CD8-positive, alpha-beta memory T cell (primary cell): ENCODE results near the gene GATA1. TPM values are rescaled to one million over a fixed set of nuclear protein-coding genes. Genes with fewer than 3 reads are reported as not detected.

ENCODE experiments used
- CTCF ChIA-PET: fragments of 350-600 bp; sonication (Branson Sonifier 250); formaldehyde crosslinking; loops from one replicate; lab custom pipeline; 2021; ENCODE audit warnings: antibody characterized with exemption; lab: Charles Lee
- POLR2A ChIA-PET: fragments of 350-600 bp; sonication (Branson Sonifier 250); formaldehyde crosslinking; loops from one replicate; lab custom pipeline; 2021; ENCODE audit warnings: antibody characterized with exemption; lab: Charles Lee
- DNase-seq, 5 donors: peaks; one replicate each; pipeline versions ENCODE4 v3.0.0 to v3.0.0-alpha.2; 2020 to 2022; ENCODE audit warnings: mixed read lengths in 1 of 5
- H3K27ac ChIP-seq: one replicate; pipeline ENCODE4 v1.7.0; 2013; ENCODE audit warnings: low read depth, mild to moderate bottlenecking, low read length, moderate library complexity
- H3K27me3 ChIP-seq: 2 replicates; pipeline ENCODE4 v1.7.0; 2013; ENCODE audit warnings: low read length, mild to moderate bottlenecking; ENCODE audit not compliant: insufficient read depth, poor library complexity, severe bottlenecking
- H3K36me3 ChIP-seq: 2 replicates; pipeline ENCODE4 v1.7.0; 2013; ENCODE audit warnings: mild to moderate bottlenecking, low read length, moderate library complexity; ENCODE audit not compliant: insufficient read depth
- H3K4me1 ChIP-seq: 2 replicates; pipeline ENCODE4 v1.7.0; 2013; ENCODE audit warnings: mild to moderate bottlenecking, low read length, moderate library complexity; ENCODE audit not compliant: insufficient read depth
- H3K4me3 ChIP-seq: 2 replicates; pipeline ENCODE4 v1.7.0; 2013; ENCODE audit warnings: mild to moderate bottlenecking, low read length
- H3K9me3 ChIP-seq: 2 replicates; pipeline ENCODE4 v1.7.0; 2013; ENCODE audit warnings: mild to moderate bottlenecking, low read length
- H3K27ac Mint-ChIP-seq, 8 donors: one replicate each; pipeline ENCODE4 v1.8.0; 2020 to 2021; ENCODE audit warnings: mixed read lengths in 8 of 8, mild to moderate bottlenecking in 6 of 8, inconsistent platforms in 3 of 8, moderate library complexity in 3 of 8
- H3K27me3 Mint-ChIP-seq, 2 donors: one replicate each; pipeline ENCODE4 v1.8.0; 2020 to 2021; ENCODE audit warnings: mixed read lengths in 2 of 2, mild to moderate bottlenecking in 1 of 2, moderate library complexity in 1 of 2
- H3K36me3 Mint-ChIP-seq, 3 donors: one replicate each; pipeline ENCODE4 v1.8.0; 2020 to 2021; ENCODE audit warnings: mixed read lengths in 3 of 3, inconsistent platforms in 1 of 3, mild to moderate bottlenecking in 1 of 3
- H3K4me1 Mint-ChIP-seq, 3 donors: one replicate each; pipeline ENCODE4 v1.8.0; 2020 to 2021; ENCODE audit warnings: mixed read lengths in 3 of 3, inconsistent platforms in 1 of 3, mild to moderate bottlenecking in 1 of 3
- H3K4me3 Mint-ChIP-seq, 7 donors: one replicate each; pipeline ENCODE4 v1.8.0; 2020 to 2021; ENCODE audit warnings: mixed read lengths in 7 of 7, mild to moderate bottlenecking in 6 of 7, moderate library complexity in 4 of 7, inconsistent platforms in 2 of 7
- H3K9me3 Mint-ChIP-seq, 5 donors: one replicate each; pipeline ENCODE4 v1.8.0; 2020 to 2022; ENCODE audit warnings: mixed read lengths in 5 of 5, mild to moderate bottlenecking in 3 of 5, moderate library complexity in 2 of 5, inconsistent platforms in 1 of 5
- polyA plus RNA-seq: library from polyadenylated mRNA; unstranded; fragments of 300-500 nt; fragmentation: Illumina TruSeq; gene quantifications from one replicate; pipeline ENCODE4 v1.2.3, GENCODE V29; 2021
- total RNA-seq, 2 experiments: library from RNA; stranded (reverse); gene quantifications; one replicate each; pipeline ENCODE4 v1.2.3, GENCODE V29; 2021

Gene GATA1
- total and polyA plus RNA-seq, 3 experiments from 2014 or later, result not detected

DNA sequence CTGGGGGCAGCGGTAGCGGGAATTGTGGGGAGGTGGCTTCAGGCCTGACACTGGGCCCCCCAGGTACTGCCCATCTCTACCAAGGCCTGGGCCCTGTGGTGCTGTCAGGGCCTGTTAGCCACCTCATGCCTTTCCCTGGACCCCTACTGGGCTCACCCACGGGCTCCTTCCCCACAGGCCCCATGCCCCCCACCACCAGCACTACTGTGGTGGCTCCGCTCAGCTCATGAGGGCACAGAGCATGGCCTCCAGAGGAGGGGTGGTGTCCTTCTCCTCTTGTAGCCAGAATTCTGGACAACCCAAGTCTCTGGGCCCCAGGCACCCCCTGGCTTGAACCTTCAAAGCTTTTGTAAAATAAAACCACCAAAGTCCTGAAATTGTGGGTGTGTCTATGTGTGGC, 7.5 kb downstream of the GATA1 start:
- Histone ChIP-seq H3K27ac (no peak overlapping the region), H3K27me3 (no peaks in the 10 kb centered on the region), H3K4me3 (no peak overlapping the region), H3K36me3 (no peaks in the 10 kb centered on the region), H3K9me3 (no peaks in the 10 kb centered on the region), H3K4me1 (no peaks in the 10 kb centered on the region)
- H3K27ac Mint-ChIP-seq, result no peak overlapping the region
- POLR2A ChIA-PET, result no interaction called here
- peaks cover 0 to 11% of the 10 kb centered on the region in 2 donors for H3K27me3 Mint-ChIP-seq
- peaks cover 6 to 9% (median 7%) of the 10 kb centered on the region in 3 donors for H3K4me1 Mint-ChIP-seq
- DNase-seq, result no peak
- H3K36me3 Mint-ChIP-seq, result no peaks in the 10 kb centered on the region
- no peaks in the 10 kb centered on the region for H3K9me3 Mint-ChIP-seq
- no peak overlapping the region for H3K4me3 Mint-ChIP-seq
- CTCF ChIA-PET, result no interaction called here

DNA sequence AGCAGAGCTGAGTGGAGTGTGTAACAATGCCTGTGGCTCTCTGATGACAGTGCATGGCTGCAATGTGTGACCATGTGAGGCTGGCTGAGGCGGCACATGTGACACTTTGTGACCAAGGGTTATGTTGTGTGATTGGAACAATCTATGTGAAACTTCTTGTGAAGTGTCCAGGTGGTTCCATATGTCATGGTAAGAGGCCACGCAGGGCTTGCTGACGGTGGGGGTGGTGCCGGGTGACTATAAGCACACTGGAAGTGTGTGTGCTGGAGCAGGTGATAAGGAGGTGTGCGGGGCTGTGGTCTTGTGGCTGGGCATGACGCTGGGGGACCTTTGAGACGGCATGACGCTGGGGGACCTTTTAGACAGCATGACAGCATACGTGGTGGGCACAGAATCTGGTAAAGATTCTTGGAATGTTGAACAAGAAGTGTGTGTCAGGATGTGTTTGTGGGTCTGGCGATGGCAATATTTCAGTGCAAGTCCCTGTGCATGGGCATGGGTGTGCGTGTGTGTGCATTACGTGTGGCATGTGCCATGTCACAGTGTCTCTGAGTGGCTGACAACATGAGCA, 8.0 kb downstream of the GATA1 start:
- ChIA-PET POLR2A (no interaction called here), CTCF (no interaction called here)
- peak in 1 of 5 donors; percentile 58 for DNase-seq
- Histone ChIP-seq H3K9me3 (no peaks in the 10 kb centered on the region), H3K27ac (no peak overlapping the region), H3K4me1 (no peaks in the 10 kb centered on the region), H3K4me3 (no peak overlapping the region), H3K27me3 (no peaks in the 10 kb centered on the region), H3K36me3 (no peaks in the 10 kb centered on the region)
- H3K36me3 Mint-ChIP-seq, result no peaks in the 10 kb centered on the region
- H3K4me1 Mint-ChIP-seq, result peaks cover 3 to 6% (median 5%) of the 10 kb centered on the region in 3 donors
- H3K27me3 Mint-ChIP-seq, result peaks cover 0 to 11% of the 10 kb centered on the region in 2 donors
- no peak overlapping the region for H3K27ac Mint-ChIP-seq
- no peak overlapping the region for H3K4me3 Mint-ChIP-seq
- H3K9me3 Mint-ChIP-seq, result no peaks in the 10 kb centered on the region

DNA sequence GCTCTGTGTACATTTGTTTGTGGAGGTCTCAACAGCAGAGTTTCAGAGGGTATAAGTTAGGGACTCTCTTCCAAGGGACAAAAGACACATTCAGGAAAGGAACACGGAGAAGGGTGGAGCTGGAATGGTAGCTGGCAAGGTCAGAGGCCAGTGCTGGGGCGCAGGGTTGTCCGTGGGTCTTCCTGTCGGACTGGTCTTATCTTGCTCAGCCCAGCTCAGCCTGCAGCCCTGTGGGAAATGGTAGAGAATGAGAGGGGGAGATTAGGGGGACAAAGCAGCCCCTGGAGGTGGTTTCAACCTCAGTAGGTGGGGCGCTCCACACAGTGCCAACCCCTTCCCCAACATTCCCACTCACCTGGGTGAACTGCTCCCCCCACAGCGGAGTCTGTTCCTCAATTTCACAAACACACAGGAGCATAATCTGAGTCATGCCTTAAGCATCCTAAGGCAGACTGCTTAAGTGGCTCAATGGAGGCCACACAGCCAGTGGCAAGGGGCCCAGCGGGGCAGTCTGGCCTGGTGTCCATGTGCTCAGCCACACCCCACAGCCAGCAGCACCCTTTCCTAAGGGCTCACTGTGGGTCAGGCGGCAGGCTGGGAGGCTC, 8.6 kb downstream of the GATA1 start:
- Histone ChIP-seq H3K9me3 (no peaks in the 10 kb centered on the region), H3K4me1 (no peaks in the 10 kb centered on the region), H3K27ac (no peak overlapping the region), H3K36me3 (no peaks in the 10 kb centered on the region), H3K27me3 (no peaks in the 10 kb centered on the region), H3K4me3 (no peak overlapping the region)
- ChIA-PET POLR2A (no interaction called here), CTCF (no interaction called here)
- no peak overlapping the region for H3K4me3 Mint-ChIP-seq
- H3K27ac Mint-ChIP-seq, result no peak overlapping the region
- DNase-seq, result no peak
- peaks cover 0 to 10% of the 10 kb centered on the region in 2 donors for H3K27me3 Mint-ChIP-seq
- peaks cover 0 to under 1% (median 0%) of the 10 kb centered on the region in 3 donors for H3K4me1 Mint-ChIP-seq
- no peaks in the 10 kb centered on the region for H3K9me3 Mint-ChIP-seq
- no peaks in the 10 kb centered on the region for H3K36me3 Mint-ChIP-seq

DNA sequence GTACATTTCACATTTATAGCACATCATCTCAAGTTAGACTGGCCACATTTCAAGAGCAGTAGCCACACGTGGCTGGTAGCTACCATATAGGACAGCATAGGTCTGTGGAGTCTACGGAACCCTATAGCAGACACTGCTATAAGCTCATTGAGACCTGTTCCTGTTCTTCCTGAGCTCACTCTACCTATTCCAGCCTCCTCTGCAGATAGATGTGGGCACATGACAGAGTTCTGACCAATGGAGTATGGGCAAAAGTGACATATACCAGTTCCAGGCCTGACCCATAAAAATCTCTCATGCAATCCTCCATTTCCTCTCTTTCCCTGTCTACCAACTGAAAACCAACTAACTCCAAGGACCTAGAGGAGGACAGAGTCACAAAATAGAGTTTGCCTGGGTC, 11.9 kb downstream of the GATA1 start:
- peaks cover 10 to 23% (median 13%) of the 10 kb centered on the region in 3 donors for H3K4me1 Mint-ChIP-seq
- peak overlapping the region in 1 of 7 donors; percentile 25 for H3K4me3 Mint-ChIP-seq
- no peaks in the 10 kb centered on the region for H3K27me3 ChIP-seq
- peaks cover 0 to 8% (median 0%) of the 10 kb centered on the region in 3 donors for H3K36me3 Mint-ChIP-seq
- DNase-seq, result no peak
- H3K27me3 Mint-ChIP-seq, result peaks cover 0 to 9% of the 10 kb centered on the region in 2 donors
- ChIA-PET POLR2A (interaction anchor here (0.7 kb wide), 1 partner anchor 10 kb away, joined by 3 read pairs; no protein-coding TSS in a partner anchor), CTCF (no interaction called here)
- H3K9me3 ChIP-seq, result no peaks in the 10 kb centered on the region
- H3K27ac ChIP-seq, result no peak overlapping the region
- no peaks in the 10 kb centered on the region for H3K36me3 ChIP-seq
- no peak overlapping the region for H3K4me3 ChIP-seq
- H3K9me3 Mint-ChIP-seq, result no peaks in the 10 kb centered on the region
- H3K4me1 ChIP-seq, result peaks cover 5% of the 10 kb centered on the region
- no peak overlapping the region for H3K27ac Mint-ChIP-seq

DNA sequence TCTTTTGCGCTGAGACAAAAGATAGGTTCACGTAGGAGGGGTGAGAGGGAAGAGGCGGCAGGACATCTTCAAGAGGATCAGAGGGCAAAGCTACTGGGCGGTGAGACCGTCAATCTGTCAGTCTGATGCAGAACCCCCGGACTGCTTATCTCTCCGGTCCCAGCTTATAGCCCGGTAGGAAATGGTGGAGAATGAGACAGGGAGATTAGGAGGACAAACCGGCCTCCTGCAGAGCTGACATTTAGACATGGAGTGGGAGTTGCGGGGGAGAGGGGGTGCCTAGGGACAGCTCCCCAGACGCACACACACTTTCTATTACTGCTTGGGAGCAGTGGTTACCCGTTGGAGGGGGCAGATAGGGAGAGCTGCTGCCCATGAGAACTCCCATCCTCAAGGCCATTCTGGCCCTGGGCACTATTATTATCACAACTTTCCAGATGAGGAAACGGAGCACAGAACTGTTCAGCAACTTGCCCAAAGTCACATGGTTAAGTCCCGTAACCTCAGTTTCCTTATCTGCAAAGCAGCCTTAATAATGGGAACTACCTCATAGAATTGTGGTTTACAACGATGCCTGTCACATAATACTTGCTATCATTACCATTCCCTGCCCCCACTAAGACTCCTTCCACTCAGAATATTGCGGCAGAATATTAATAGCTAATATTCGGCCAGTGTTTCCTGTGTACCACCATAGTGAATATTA, 14.3 kb downstream of the GATA1 start:
- POLR2A ChIA-PET, result interaction anchor here (0.6 to 1.9 kb wide), 7 partner anchors 63 to 124 kb away, joined by 3 to 9 read pairs (median 4); partner anchors contain the start of genes PQBP1, SUV39H1 and TIMM17B
- peaks cover 13 to 23% (median 15%) of the 10 kb centered on the region in 3 donors for H3K4me1 Mint-ChIP-seq
- Histone ChIP-seq H3K9me3 (no peaks in the 10 kb centered on the region), H3K4me1 (peaks cover 5% of the 10 kb centered on the region), H3K4me3 (peak overlapping the region; percentile 87), H3K27me3 (no peaks in the 10 kb centered on the region), H3K36me3 (no peaks in the 10 kb centered on the region), H3K27ac (peak overlapping the region; percentile 95)
- H3K4me3 Mint-ChIP-seq, result peak overlapping the region; percentile 91 to 98 (median 95)
- H3K27me3 Mint-ChIP-seq, result peaks cover 0 to 7% of the 10 kb centered on the region in 2 donors
- H3K9me3 Mint-ChIP-seq, result no peaks in the 10 kb centered on the region
- DNase-seq, result no peak
- peaks cover 0 to 27% (median 0%) of the 10 kb centered on the region in 3 donors for H3K36me3 Mint-ChIP-seq
- H3K27ac Mint-ChIP-seq, result peak overlapping the region; percentile 92 to 100 (median 99)
- CTCF ChIA-PET, result interaction anchor here (0.9 to 1.8 kb wide), 3 partner anchors 63 to 152 kb away, joined by 3 to 6 read pairs (median 5); partner anchors contain the start of genes PQBP1 and TIMM17B

DNA sequence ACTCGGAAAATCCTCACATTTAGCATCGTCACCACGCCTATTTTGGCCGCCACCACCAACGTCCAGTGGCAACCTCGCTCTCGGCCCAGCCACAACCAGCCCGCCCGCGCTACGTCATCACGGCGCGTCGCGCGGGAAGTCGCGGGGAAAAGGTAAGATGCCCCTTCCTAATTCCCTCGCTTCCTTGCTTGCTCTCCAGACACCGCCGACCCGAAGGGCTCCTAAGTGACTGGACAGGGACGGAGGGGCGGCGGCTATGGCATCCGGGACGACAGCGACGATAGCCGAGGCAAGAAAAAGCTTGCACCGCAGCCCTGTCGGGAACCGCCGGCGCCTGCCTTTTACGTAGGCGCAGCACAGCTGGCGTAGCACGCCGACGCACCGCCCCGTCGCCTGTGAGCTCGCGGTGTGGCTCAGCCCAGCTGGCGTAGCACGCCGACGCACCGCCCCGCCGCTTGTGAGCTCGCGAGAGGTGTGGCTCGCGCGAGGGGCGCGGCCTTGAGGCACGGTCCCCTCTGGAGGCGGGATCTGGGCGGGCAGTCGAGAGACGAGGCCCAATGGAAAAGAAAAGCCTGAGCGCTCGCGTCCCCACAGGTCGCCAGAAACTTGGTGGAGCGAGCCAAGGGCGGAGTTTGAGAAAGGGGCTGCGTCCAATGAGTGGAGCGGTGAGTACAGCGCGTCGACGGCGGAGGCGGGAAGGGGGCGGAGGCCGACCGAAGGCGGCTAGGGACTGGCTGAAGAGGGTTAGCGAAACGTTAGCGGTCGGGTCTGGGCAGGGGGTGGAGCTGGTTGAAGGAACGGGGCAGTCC, 15.1 kb downstream of the GATA1 start, which contains the start of gene HDAC6:
Gene HDAC6 (plus strand): TSS at position 788 of the 809 bp plus-strand sequence. CDS start 626 bp downstream, outside the sequence.
- H3K9me3 ChIP-seq, result no peaks in the 10 kb centered on the region
- H3K4me3 ChIP-seq, result peak within 1 kb of the TSS; percentile 87
- no peaks in the 10 kb centered on the region for H3K27me3 ChIP-seq
- Mint-ChIP-seq H3K36me3 (peaks cover 0 to 30% (median 0%) of the 10 kb centered on the region in 3 donors), H3K4me3 (peak within 1 kb of the TSS; percentile 91 to 98 (median 95)), H3K27me3 (peaks cover 0 to 5% of the 10 kb centered on the region in 2 donors), H3K4me1 (peaks cover 13 to 23% (median 15%) of the 10 kb centered on the region in 3 donors), H3K27ac (peak within 1 kb of the TSS; percentile 92 to 100 (median 99)), H3K9me3 (no peaks in the 10 kb centered on the region)
- peak; percentile 90 to 97 (median 94) for DNase-seq
- H3K27ac ChIP-seq, result peak within 1 kb of the TSS; percentile 95
- no peaks in the 10 kb centered on the region for H3K36me3 ChIP-seq
- ChIA-PET CTCF (interaction anchor here (0.9 to 1.8 kb wide), 3 partner anchors 64 to 153 kb away, joined by 3 to 6 read pairs (median 5); partner anchors contain the start of genes PQBP1 and TIMM17B), POLR2A (interaction anchor here (0.6 to 1.9 kb wide), 13 partner anchors 61 to 1118 kb away, joined by 3 to 9 read pairs (median 3); partner anchors contain the start of genes GRIPAP1, PQBP1, SUV39H1 and TIMM17B)
- H3K4me1 ChIP-seq, result peaks cover 5% of the 10 kb centered on the region
